HG02970 (cell line): Measurements from ENCODE around the gene SH3PXD2A.
"Not testable (repeated sequence)": the region's sequence is repeated elsewhere in the genome, so short reads cannot be mapped to it uniquely, and the experiment has no call there.

ENCODE experiments used
- ATAC-seq: cut with Tn5 transposase; IDR thresholded peaks from one replicate; pipeline ENCODE4 v1.9.1; 2021; ENCODE audit warnings: mild to moderate bottlenecking, moderate library complexity, moderate number of reproducible peaks; ENCODE audit not compliant: unreplicated experiment, low FRiP score

Gene SH3PXD2A

DNA sequence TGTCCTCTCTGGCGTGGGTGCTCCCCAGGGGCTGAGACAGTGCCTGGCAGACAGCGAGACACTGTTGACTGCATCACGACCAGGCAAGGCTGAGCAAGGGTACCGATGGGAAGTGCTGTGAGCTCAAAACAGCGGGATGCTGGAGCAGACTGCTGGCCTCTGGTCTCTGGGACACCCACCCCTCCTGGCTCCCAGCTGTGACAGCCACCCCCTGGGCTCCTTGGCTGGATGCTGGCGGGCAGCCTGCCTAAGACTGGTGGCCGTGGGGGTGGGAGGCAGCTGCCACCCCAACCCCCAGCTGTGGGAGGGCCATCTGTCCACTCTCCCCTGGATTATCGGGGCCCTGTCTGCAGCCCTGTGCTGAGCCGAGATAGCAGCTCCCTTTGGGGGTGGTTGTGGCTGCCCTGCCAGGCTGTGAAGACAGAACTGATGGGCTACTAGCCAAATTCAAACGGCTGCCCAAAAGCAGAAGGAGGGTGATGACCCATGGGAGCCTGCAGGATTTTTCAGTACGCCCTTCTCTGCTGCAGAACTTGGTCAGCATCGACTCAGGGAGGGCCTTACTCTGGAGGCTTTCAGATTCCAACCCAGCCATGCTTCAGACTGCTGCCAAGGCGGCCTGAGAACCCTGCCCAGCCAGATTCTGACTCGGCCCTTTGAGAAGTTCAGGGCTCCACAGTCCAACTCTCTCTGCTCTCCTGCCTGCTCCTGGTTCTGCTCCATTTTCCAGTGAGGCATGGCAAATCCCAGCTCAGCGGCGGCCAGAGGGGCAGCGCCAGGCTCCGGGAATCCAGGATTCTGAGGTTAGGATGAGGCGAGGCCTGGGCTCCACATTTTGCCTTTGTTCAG lies 236.6 kb downstream of the SH3PXD2A start:
- no peak for ATAC-seq

DNA sequence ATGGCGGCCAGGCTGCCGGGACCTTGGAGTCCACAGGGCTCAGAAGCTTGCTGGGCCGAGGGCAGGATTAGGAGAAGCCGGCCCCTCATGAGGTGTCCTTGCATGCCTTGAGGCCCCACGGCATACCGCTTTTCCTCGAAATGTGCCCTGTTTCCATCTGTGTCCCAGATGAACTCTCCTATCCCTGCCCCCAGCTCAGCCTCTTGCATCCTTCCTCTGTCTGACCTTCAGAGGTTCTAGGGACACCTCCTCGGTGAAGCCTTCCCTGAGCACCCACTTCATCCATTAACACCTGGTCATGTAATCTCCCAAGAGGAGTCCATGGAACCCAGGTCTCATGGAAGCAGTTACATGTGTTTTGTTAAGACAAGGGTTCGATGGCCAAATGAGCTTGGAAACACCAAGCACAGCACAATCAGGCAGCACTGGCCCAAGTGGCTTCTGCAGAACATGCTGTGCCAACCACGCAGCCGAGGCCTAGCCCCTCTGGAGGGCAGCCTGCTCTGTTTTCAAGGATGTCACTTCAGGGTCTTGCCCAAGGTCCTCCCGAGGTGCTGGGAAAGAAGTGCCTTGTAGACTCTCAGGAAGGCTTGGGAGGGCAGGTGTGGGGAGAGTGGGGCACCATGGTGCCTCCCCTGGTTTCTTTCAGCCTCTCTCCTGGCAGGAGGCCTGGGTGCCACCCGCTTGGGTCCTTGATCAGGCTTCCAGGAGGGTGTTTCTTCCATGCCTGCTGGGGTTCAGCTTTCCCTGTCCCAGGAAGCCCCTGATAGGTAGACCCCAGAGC lies 237.6 kb downstream of the SH3PXD2A start:
- ATAC-seq, result no peak

DNA sequence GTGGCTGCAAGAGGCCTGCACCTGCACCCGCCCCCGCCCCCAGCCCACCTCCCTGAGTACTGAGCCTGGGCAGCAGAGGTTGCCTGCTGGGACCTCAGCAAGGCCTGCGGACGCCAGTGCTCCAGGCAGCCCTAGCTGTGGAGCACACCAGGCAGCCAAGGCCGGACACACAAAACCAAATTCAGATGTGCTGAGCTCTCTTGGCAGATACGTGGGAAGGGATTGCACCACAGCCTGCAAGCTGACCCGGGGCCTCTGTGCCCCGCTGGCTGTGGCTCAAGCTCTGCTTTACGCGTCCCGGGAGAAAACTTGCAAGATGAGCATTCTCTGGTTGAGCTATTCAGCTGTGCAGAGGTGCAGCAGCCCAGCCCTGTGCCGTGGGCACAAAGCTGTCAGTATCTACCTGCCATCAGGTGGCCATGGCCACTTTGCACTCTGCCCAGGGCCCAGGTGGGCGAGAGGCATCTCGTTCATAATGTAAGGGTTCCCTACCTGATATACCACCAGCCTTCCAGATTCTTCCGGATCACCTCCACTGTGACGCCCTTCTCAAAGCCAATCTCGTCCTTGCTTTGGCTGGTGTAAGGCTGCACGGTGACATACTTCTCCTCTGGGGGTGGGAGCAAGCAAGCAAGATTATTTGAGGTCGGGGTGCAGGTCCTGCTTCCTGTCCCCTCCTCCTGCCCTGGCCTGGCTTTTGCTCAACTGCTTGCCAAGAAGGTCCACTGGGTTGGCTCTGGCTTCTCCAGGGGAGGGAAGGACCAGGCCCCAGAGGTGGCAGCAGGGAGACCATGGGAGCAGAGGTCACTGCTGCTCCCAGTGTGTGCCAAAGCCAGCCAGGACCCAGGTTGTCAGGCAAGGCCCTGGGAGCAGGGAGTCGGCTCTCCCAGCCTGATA lies 238.4 kb downstream of the SH3PXD2A start:
- no peak for ATAC-seq

DNA sequence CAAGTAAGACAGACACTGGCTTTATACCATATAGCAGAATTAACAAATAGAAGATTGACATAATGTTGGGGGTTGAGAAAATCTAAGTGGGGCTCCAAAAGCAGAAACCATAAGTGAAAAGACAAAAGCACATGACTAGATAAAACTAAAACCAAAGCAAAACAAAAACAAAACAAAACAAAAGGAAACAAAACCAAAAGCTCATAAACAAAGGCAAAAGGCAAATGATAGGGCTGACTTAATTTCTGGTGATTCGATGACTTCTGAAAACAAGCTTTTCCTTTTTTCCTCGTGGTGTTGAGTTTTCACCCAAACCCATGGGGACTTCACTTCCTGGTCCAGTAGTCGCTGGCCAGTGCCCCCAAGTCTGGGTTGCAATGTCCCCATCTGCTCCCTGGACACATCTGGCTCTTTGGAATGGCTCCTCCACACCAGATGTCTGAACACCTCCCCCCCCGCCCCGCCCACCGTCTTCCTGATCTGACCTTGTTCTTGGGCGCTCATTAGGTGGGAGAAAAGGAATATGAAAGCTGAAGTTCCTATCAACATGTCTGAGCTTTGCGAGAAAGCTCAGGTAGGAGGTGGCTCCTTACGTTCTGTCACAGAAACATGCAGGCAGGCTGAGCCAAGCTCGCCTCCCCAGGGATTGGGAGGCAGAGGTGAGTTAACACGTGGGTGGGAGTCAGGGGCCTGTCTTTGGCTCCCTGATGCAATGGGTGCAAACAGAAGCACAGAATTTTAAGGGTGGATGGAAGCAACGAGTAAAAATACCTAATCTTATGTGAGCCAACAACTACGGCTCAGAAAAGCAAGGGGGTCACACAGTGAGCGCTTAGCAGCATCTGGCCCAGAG lies 240.8 kb downstream of the SH3PXD2A start:
- no peak for ATAC-seq

DNA sequence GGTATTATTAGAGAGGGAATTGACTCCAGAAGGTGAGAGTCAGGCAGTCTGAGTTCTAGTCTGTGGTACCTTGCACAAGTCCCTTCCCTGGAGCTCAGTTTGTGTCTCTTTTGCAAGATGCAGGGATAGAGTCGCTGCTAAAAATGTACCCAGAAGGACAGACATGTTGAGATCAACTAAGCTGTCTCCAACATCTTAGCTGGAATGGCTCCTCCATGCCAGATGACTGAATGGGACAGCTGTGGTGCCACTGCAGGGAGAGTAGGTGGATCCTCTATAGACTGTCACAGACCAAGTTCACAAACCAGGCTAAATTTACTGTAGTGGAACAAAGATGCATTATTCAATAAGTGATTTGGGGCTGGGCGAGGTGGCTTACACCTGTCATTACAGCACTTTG lies 241.8 kb downstream of the SH3PXD2A start:
- ATAC-seq, result no peak

DNA sequence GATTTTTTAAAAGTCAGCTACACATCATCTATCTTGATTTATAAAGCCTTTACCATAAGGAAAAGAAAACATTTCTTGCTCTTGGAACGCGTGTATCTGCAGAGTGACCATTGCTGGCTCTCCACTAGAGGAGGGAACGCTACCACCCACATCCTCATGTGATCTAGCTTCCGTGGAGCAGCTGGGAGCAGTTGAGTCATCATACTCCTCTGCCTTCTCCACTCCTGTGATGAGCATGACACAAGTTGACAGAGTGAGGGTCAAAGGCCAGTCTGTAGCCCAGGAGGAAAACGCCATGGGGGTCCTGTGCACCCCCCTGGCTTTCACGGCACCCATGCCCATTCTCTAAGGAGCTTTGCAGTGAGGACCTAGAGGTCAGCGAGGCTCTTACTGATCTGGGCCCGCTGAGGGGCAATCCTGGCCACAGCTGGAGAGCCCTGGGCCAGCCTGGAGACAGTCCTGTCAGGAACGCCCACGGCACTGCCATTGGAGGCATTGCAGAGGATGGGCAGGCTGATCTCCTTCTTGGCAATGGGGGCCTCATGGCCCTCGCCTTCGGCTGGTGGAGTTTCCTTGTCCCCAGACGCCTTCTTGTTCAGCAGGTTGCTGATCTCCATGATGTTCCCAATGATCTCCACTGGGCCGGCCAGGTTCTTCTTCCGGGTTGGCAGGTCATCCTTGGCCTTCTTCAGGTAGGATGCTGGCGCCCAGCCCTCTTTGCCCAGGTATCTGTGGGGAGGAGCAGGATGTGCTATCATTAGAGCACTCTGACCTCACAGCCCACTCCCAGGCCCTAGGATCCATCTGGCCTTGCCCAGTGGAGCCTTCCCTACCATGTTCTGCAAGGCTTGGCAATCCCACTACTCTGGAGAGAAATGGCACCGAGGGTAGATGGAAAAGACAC lies 242.7 kb downstream of the SH3PXD2A start:
- no peak for ATAC-seq

DNA sequence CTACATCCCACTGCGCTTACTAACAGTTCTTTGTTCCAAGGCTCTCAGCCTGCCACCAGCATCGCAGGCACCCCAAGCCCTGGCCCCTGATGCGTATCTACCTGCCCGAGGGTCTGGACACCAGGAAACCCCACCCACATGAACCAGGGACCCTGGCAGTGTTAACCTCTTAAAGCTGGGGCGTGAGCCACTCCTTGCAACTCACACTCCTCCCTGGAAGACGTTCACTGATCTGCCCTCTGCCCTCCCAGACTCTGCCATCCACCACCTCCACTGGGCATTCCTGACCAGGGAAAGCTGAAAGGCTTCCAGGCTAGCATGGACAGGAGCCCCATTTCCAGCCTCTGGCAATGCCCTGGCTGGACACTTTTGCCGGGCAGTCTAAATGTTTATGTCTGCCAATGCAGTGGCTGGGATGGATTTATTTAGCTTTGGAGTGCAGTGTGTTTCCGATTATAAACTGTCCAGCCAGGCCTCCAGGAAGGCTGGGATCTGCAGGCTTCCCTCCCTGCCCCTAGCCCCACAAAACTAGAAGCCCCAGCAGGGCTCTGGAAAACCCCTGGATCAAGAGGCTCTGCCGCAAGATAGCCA lies 244.4 kb downstream of the SH3PXD2A start:
- ATAC-seq, result no peak

DNA sequence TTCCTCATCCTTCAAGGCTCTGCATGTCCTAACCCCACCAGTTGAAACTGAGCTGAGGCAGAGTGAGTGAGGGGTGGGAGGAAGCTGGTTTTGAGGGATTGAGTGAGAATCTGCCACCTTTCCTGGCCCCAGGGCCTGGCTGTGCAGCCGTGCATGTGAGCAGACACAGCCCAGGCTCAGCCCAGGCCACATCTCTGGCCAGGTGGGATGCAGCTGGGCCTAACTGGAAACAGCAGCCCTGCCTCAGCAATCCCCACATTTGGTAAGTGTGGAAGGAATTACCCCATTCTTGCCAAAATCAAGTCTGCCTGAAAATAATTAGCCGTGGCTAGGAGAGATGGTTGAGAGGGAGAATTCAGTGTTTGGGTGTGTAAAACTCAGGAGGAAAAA lies 245.3 kb downstream of the SH3PXD2A start:
- no peak for ATAC-seq

DNA sequence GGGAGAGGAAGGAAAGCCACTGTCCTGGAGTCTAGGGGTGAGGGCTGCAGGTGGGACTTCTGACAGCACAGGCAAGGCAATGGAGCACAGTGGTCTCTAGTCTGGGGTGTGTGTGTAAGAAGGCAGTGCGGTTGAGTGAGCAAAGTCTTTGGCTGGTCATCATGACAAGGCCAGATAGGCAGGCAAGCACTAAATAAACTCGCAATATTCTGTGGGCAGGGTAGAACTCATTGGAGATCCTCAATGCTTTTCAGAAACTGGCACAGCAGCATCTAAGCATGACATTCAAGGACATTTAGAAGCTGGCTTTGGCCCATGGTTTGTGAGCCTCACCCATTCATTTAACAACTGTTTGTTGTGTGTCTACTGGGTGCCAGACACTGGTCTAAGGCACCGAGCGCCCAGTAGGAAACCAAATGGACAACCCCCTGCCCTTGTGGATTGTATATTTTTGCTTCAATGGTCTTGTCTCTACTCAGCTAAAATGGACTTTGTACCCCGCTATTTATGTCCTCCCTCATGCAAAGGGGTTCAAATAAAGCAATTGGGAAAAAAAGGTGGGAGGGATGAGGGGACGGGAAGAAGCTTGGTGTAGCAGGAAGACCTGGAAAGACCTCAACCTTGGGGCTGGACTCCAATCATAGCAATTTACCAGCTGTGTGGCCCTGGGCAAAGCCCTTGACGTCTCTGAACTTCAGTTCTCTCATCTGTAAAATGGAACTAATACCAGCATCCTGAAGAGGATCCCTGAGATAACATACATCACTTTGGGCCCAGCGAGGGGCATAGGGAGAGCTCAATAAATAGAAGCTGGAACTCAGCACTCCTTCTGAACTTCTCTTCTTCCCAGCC lies 245.9 kb downstream of the SH3PXD2A start:
- ATAC-seq, result no peak

DNA sequence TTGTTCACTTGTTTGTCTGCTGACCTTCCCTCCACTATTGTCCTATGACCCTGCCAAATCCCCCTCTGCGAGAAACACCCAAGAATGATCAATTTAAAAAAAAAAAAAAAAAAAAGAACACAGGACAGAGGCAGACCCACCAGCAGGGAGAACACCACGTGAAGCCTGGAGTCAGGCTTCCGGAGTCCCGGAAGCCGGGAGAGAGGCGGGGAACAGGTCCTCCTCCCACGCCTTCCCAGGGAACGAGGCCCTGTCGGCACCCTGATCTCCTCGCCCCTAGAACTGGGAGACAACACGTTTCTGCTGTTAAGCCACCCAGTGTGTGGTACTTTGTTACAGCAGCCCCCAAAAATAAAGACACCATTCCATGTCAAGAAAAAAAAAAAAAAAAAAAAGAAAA lies 247.3 kb downstream of the SH3PXD2A start:
- ATAC-seq, result not testable (repeated sequence)

DNA sequence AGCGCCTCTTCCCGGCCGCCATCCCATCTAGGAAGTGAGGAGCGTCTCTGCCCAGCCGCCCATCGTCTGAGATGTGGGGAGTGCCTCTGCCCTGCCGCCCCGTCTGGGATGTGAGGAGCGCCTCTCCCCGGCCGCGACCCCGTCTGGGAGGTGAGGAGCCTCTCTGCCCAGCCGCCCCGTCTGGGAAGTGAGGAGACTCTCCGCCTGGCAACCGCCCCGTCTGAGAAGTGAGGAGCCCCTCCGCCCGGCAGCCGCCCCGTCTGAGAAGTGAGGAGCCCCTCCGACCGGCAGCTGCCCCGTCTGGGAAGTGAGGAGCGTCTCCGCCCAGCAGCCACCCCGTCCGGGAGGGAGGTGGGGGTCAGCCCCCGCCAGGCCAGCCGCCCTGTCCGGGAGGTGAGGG lies 248.3 kb downstream of the SH3PXD2A start:
- not testable (repeated sequence) for ATAC-seq

DNA sequence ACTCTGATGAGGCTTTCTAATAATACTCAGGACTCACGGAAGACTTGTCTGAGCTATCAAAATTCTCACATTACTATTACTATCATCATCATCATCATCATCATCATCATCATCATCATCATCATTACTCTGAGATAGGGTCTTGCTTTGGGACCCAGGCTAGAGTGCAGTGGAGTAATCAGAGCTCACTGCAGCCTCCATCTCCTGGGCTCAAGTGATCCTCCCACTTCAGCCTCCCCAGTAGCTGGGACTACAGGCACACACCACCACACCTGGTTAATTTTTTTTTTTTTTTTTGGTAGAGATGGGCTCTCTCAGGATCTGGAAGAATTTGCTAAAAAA lies 249.3 kb downstream of the SH3PXD2A start:
- not testable (repeated sequence) for ATAC-seq

DNA sequence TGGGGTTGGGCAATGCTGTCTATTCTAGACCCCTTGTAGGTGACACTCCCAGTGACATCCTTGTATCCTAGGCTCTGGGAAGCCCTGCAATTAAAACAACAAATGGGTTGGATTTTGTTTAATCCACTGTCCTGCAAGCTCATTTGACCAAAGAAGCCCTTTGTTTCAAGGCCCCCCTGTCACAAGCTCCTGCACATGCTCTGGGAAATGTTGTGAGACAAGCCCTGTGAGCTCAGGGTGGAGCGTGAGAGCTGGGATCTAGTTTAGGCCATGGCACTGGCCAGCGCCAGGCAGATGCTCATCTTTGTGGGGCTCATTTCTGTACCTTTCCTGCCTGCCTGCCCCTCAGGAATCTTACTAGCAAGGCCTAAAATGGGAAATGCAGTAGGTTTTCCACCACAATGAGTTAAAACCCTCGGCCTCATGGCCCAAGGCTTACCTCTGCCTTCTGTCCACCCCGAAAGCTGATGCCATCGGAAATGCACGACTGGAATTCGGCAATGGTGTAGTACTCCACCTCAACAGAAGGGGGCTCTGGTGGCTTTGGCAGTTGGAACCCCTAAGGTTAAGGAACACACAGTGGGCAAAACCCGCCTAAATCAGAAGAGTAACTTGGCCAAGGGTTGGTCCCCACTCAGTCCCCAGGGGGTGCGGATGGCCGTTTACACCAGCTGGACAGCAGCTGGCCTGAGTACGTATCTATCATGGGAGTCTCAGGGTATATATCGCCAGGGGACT lies 249.8 kb downstream of the SH3PXD2A start:
- ATAC-seq, result no peak

DNA sequence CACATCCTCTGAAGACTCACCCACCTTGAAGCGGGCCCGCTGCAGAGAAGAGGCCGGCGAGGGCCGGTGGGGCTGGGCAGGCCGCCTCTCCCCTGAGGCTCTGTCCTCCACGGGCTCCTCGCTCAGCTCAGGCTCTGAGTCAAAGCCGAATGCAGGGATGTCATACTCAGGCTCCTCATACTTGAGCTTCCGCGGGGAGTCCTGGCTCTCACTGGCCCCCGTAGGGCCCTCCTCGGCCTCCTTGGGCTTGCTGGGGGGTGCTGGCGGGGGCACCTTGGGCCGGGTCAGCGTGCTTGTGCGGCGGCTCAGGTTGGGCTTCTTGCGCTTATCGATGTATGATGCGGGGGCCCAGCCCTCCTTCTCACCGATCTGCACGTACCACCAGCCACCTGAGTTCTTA lies 252.0 kb downstream of the SH3PXD2A start:
- ATAC-seq, result no peak

DNA sequence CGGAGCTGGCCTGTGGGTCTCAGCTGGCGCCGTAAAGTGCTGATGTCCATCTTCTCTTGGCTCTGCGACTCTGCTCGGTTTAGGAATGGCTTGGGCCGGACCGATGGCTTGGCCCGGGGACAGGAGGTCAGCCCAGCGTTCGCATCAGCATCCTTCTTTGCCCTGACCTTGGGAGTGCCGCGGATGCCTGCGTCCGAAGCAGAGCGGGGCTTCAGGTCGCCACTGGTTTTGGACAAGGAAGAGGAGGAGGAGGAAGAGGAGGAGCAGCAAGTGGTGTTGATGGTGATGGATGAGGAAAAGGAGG lies 252.6 kb downstream of the SH3PXD2A start:
- no peak for ATAC-seq

DNA sequence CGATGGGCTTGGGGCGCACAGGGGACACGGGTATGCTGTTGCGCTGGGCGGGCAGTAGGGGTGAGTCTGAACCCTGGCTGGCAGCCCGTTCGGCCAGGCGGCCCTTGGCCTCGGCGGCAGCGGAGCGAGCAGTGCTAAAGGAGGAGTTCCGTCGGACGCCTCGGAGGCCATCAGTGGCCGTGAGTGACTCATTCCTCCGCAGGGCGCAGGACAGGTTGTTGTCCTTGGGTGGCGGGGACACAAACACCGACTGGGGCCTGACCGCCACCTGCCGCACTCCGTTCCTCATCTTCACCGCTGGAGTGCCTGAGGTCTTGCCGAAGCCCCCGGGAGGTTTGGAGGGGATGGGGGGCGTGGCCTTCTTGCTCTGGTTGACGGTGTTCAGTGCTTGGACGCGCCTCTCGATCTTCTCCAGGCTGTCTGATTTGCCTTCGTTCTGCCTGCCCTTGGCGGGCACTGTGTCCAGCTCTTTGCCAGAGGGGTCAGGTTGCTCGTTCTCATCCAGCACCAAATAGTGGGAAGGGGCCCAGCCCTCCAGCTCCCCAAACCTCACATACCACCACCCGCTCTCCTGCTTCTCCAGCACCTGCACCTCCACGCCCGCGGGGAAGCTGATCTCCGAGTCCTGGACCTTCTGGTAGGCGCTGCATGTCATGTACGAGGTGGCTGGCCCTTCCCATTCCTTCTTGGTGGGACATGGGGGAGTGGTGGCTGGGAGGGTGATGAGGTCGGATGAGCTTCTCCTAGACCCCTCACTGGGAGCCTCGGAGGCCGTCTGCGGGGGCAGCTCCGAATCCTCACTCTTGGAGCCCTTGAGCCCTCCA lies 253.1 kb downstream of the SH3PXD2A start:
- ATAC-seq, result no peak
